Measurements from ENCODE around the gene RCCD1. TPM values are rescaled to one million over a fixed set of nuclear protein-coding genes. Genes with fewer than 3 reads are reported as not detected.

RCCD1 gene
- total RNA-seq, 1 donor from 2014 or later, result 6.5 TPM

Other genes starting within 250 kb of the RCCD1 start
- gene BLM, start 237.5 kb upstream of the RCCD1 start, total RNA-seq, result 3.0 and 5.1 TPM in 2 replicates
- 39.8 and 81.7 TPM in 2 replicates for gene FURIN, start 86.3 kb upstream of the RCCD1 start, total RNA-seq
- 52.5 and 55.7 TPM in 2 replicates for gene FES, start 70.4 kb upstream of the RCCD1 start, total RNA-seq
- 13.6 and 24.4 TPM in 2 replicates for gene MAN2A2, start 51.6 kb upstream of the RCCD1 start, total RNA-seq
- gene HDDC3, start 22.3 kb upstream of the RCCD1 start, total RNA-seq, result 9.5 and 10.2 TPM in 2 replicates
- 96.8 and 112 TPM in 2 replicates for gene UNC45A, start 19.6 kb upstream of the RCCD1 start, total RNA-seq
- 40.8 and 108 TPM in 2 replicates for gene PRC1, start 39.7 kb downstream of the RCCD1 start, total RNA-seq
- 7.8 and 11.3 TPM in 2 replicates for gene VPS33B, start 67.7 kb downstream of the RCCD1 start, total RNA-seq
- gene SV2B, start 145.4 kb downstream of the RCCD1 start, total RNA-seq, result 0.64 and 2.0 TPM in 2 replicates